K562 (cell line): Measurements from ENCODE around the gene TARS1.

ENCODE experiments used
- EZH2 ChIP-seq: IDR thresholded peaks from 2 replicates; pipeline ENCODE4 v1.6.1; 2012; ENCODE audit warnings: low read depth, mild to moderate bottlenecking, inconsistent platforms, low read length, borderline replicate concordance
- HNRNPUL1 ChIP-seq: fragments of 200-400 bp; formaldehyde crosslinking; IDR thresholded peaks from 2 replicates; pipeline ENCODE4 v1.6.1; 2017; ENCODE audit warnings: low read length
- MEF2A ChIP-seq: IDR thresholded peaks from 2 replicates; pipeline ENCODE4 v1.6.1; 2011; ENCODE audit warnings: low read depth, mild to moderate bottlenecking, low read length, moderate library complexity; ENCODE audit not compliant: control insufficient read depth
- ZZZ3 ChIP-seq: fragments of 450-650 bp; IDR thresholded peaks from 2 replicates; pipeline ENCODE4 v1.6.1; 2016; ENCODE audit warnings: antibody characterized with exemption, mild to moderate bottlenecking, moderate library complexity
- TF ChIP-seq, protein P1 (sequence below), 3 experiments: IDR thresholded peaks in 2 of 3; conservative IDR thresholded peaks in 1 of 3; 2 replicates each; pipeline ENCODE4 v1.5.1; 2011 to 2012; ENCODE audit warnings: low read length in 3 of 3, mild to moderate bottlenecking in 3 of 3, control low read depth in 2 of 3, improper control_type of control experiment in 1 of 3, inconsistent platforms in 1 of 3, low read depth in 1 of 3, mixed read lengths in 1 of 3, moderate library complexity in 1 of 3; ENCODE audit not compliant: insufficient read depth in 2 of 3

GRCh38 chr5:33501899-33502298, 61.1 kb downstream of the TARS1 start:
- TF ChIP-seq ZZZ3 (no peak), EZH2 (no peak), HNRNPUL1 (no peak), MEF2A (no peak)
- TF ChIP-seq, protein P1, sequence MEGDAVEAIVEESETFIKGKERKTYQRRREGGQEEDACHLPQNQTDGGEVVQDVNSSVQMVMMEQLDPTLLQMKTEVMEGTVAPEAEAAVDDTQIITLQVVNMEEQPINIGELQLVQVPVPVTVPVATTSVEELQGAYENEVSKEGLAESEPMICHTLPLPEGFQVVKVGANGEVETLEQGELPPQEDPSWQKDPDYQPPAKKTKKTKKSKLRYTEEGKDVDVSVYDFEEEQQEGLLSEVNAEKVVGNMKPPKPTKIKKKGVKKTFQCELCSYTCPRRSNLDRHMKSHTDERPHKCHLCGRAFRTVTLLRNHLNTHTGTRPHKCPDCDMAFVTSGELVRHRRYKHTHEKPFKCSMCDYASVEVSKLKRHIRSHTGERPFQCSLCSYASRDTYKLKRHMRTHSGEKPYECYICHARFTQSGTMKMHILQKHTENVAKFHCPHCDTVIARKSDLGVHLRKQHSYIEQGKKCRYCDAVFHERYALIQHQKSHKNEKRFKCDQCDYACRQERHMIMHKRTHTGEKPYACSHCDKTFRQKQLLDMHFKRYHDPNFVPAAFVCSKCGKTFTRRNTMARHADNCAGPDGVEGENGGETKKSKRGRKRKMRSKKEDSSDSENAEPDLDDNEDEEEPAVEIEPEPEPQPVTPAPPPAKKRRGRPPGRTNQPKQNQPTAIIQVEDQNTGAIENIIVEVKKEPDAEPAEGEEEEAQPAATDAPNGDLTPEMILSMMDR (IDR thresholded peaks at IDR 0.05 in 2 of 3, conservative IDR thresholded peaks at IDR 0.05 in 1 of 3; ENCODE audit: insufficient read depth in 2 of 3, low read depth in 1 of 3, low read length in 3 of 3) = no peak
